K562 (cell line): ENCODE results near the gene BEND4. TPM values are rescaled to one million over a fixed set of nuclear protein-coding genes. Genes with fewer than 3 reads are reported as not detected.

Source experiments
- ATAC-seq: fragments of 200-7000 bp; cut with Tn5 transposase; 3 replicates; pipeline ENCODE4 v1.9.1; 2020; ENCODE audit warnings: moderate library complexity
- BruUV-seq: library from RNA; stranded (reverse); fragments of 400-500 nt; replicated peaks from 2 replicates; lab custom pipeline; 2021; lab: Mats Ljungman, UMichigan
- CTCF ChIA-PET: fragments of 300-600 bp; formaldehyde crosslinking; extraction: SDS; loops from one replicate; lab custom pipeline; 2021; ENCODE audit warnings: low intra/inter-chr PET ratio; lab: Yijun Ruan, JAX
- POLR2A ChIA-PET: fragments of 300-600, 350-650 bp; sonication (Branson Sonifier 250); formaldehyde crosslinking; extraction: SDS; loops from one replicate; lab custom pipeline; 2021; ENCODE audit warnings: antibody characterized with exemption, inconsistent platforms; lab: Yijun Ruan, JAX
- DNase-seq, 4 experiments: peaks; one replicate each; pipeline versions ENCODE4 v3.0.0 to v3.0.0-alpha.2; 2011 to 2018; ENCODE audit warnings: low spot score in 3 of 4, mixed read lengths in 3 of 4; ENCODE audit errors: extremely low read depth in 1 of 4
- FAIRE-seq: peaks from 2 replicates; lab custom pipeline; 2011; peaks lifted over from hg19 to GRCh38; lab: Jason Lieb, UNC
- H2AFZ ChIP-seq: 2 replicates; pipeline ENCODE4 v1.6.0; 2011; ENCODE audit warnings: low read depth, low read length, control low read depth, inconsistent platforms
- H3K27ac ChIP-seq: fragments of 200-600 bp; 3 replicates; pipeline ENCODE4 v1.8.0; 2011; ENCODE audit warnings: low read depth, mild to moderate bottlenecking, control low read depth, inconsistent platforms, low read length, moderate library complexity, mixed read lengths; ENCODE audit errors: extremely low read depth
- H3K27me3 ChIP-seq, 2 experiments: fragments of 300-600 bp in 1 of 2; 2 replicates in 1 of 2; 3 replicates in 1 of 2; pipeline versions ENCODE4 v1.6.0 to v1.8.0; 2011; ENCODE audit warnings: inconsistent platforms in 2 of 2, low read length in 2 of 2, mild to moderate bottlenecking in 1 of 2, mixed read lengths in 1 of 2, moderate library complexity in 1 of 2; ENCODE audit not compliant: control insufficient read depth in 2 of 2, insufficient read depth in 2 of 2
- H3K36me3 ChIP-seq: fragments of 300-600 bp; 3 replicates; pipeline ENCODE4 v1.8.0; 2011; ENCODE audit warnings: mild to moderate bottlenecking, low read length, inconsistent platforms; ENCODE audit not compliant: control insufficient read depth, insufficient read depth
- H3K4me1 ChIP-seq, 2 experiments: fragments of 200-600 bp in 1 of 2; replicated peaks in 1 of 2; 2 replicates in 1 of 2; 3 replicates in 1 of 2; pipeline versions ENCODE4 v1.5.1 to v1.8.0; 2011; ENCODE audit warnings: inconsistent platforms in 2 of 2, low read length in 2 of 2, mild to moderate bottlenecking in 1 of 2, mixed read lengths in 1 of 2, moderate library complexity in 1 of 2; ENCODE audit not compliant: control insufficient read depth in 2 of 2, insufficient read depth in 2 of 2
- H3K4me2 ChIP-seq: 2 replicates; pipeline ENCODE4 v1.6.1; 2011; ENCODE audit warnings: low read length, control low read depth, inconsistent platforms, mixed read lengths; ENCODE audit not compliant: insufficient read depth
- H3K4me3 ChIP-seq: fragments of 200-600 bp; sonication (generic), shearing (Covaris generic); 2 replicates; pipeline ENCODE4 v1.5.1; 2016; ENCODE audit warnings: control low read depth, inconsistent platforms
- H3K79me2 ChIP-seq: fragments of 200-600 bp; 3 replicates; pipeline ENCODE4 v1.8.0; 2011; ENCODE audit warnings: low read length, inconsistent platforms; ENCODE audit not compliant: control insufficient read depth, insufficient read depth
- H3K9ac ChIP-seq, 2 experiments: 2 replicates each; pipeline versions ENCODE4 v1.6.0 to v1.6.1; 2011; ENCODE audit warnings: low read depth in 2 of 2, low read length in 2 of 2, control low read depth in 1 of 2, inconsistent platforms in 1 of 2, mild to moderate bottlenecking in 1 of 2, mixed read lengths in 1 of 2; ENCODE audit not compliant: insufficient read depth in 1 of 2
- H3K9me1 ChIP-seq: one replicate; pipeline ENCODE4 v1.6.0; 2011; ENCODE audit warnings: inconsistent platforms, mild to moderate bottlenecking, low read length, moderate library complexity; ENCODE audit not compliant: control insufficient read depth, insufficient read depth
- H3K9me3 ChIP-seq: replicated peaks from 2 replicates; pipeline ENCODE4 v1.5.1; 2011; ENCODE audit warnings: low read depth, low read length, inconsistent platforms; ENCODE audit not compliant: control insufficient read depth, insufficient read depth
- H4K20me1 ChIP-seq: replicated peaks from 2 replicates; pipeline ENCODE4 v1.6.1; 2011; ENCODE audit warnings: low read length, inconsistent platforms, mixed read lengths; ENCODE audit not compliant: control insufficient read depth, insufficient read depth
- CEBPB ChIP-seq: fragments of 450-650 bp; IDR thresholded peaks from 2 replicates; pipeline ENCODE4 v1.6.1; 2016; ENCODE audit warnings: missing genetic modification characterization, missing compliant biosample characterization
- CEBPG ChIP-seq, 3 experiments: fragments of 200-800 bp in 1 of 3; sonication (Bioruptor generic) in 1 of 3; sonication (generic) in 1 of 3; formaldehyde crosslinking in 1 of 3; IDR thresholded peaks in 2 of 3; conservative IDR thresholded peaks in 1 of 3; 2 replicates each; pipeline versions ENCODE4 v1.6.1 to v1.8.0; 2016 to 2022; ENCODE audit warnings: missing compliant biosample characterization in 2 of 3, missing genetic modification characterization in 2 of 3, mild to moderate bottlenecking in 1 of 3, missing genetic modification reagents in 1 of 3
- FOXJ2 ChIP-seq: fragments of 200-800 bp; sonication (Bioruptor generic); IDR thresholded peaks from 2 replicates; pipeline ENCODE4 v1.6.1; 2016; ENCODE audit warnings: missing genetic modification characterization, missing compliant biosample characterization
- JUND ChIP-seq, 2 experiments: IDR thresholded peaks; 2 replicates in 1 of 2; 3 replicates in 1 of 2; pipeline ENCODE4 v1.6.1; 2011; ENCODE audit warnings: borderline replicate concordance in 2 of 2, low read depth in 2 of 2, low read length in 2 of 2, improper control_type of control experiment in 1 of 2, missing biosample characterization in 1 of 2, missing genetic modification characterization in 1 of 2, missing genetic modification reagents in 1 of 2
- NUFIP1 ChIP-seq: fragments of 450-650 bp; IDR thresholded peaks from 2 replicates; pipeline ENCODE4 v1.6.1; 2018; ENCODE audit not compliant: partially characterized antibody
- PHF21A ChIP-seq: fragments of 450-650 bp; IDR thresholded peaks from 2 replicates; pipeline ENCODE4 v1.6.1; 2017; ENCODE audit warnings: low read depth, borderline replicate concordance
- SMARCC2 ChIP-seq: fragments of 450-650 bp; IDR thresholded peaks from 2 replicates; pipeline ENCODE4 v1.6.1; 2017; ENCODE audit warnings: antibody characterized with exemption, moderate library complexity, mild to moderate bottlenecking, low read depth
- SNIP1 ChIP-seq: fragments of 450-650 bp; IDR thresholded peaks from 2 replicates; pipeline ENCODE4 v1.7.1; 2017; ENCODE audit warnings: low read depth, mild to moderate bottlenecking
- TAF1 ChIP-seq: IDR thresholded peaks from 2 replicates; pipeline ENCODE4 v1.6.1; 2011; ENCODE audit warnings: mild to moderate bottlenecking, low read length, moderate library complexity; ENCODE audit not compliant: insufficient read depth, control insufficient read depth, severe bottlenecking; ENCODE audit errors: extremely low read depth
- ZFX ChIP-seq: sonication (generic); formaldehyde crosslinking; IDR thresholded peaks from 2 replicates; pipeline ENCODE4 v1.8.0; 2022; ENCODE audit warnings: mild to moderate bottlenecking, missing genetic modification reagents, moderate library complexity
- ZNF134 ChIP-seq: fragments of 250-450 bp; sonication (Bioruptor Pico); conservative IDR thresholded peaks from 2 replicates; pipeline ENCODE4 v1.4.0; 2020
- WGBS: fragments of 100-300 bp; shearing (Covaris generic); methylation state at CpG from one replicate; pipeline ENCODE4 v1.1.6; 2016; ENCODE audit warnings: low coverage, mixed read lengths; ENCODE audit not compliant: insufficient coverage; ENCODE audit errors: missing lambda C conversion rate; 5-methylcytosine and 5-hydroxymethylcytosine counted together
- in situ Hi-C: fragments of 300-500 bp; cut with MboI; formaldehyde crosslinking; loops from 4 replicates; pipeline ENCODE4 v1.15.0; 2018; ENCODE audit warnings: inconsistent platforms, mixed read lengths
- intact Hi-C: fragments of 100-400 bp; cut with micrococcal nuclease; formaldehyde crosslinking; loops from 2 replicates; pipeline ENCODE4 v1.14.2; 2022
- polyA plus RNA-seq, 8 experiments: library from polyadenylated mRNA; depleted of rRNA in 4 of 8; stranded (reverse) in 5 of 8; unstranded in 3 of 8; fragments of >200 nt; fragmentation: Nextera tagmentation in 2 of 8; fragmentation: Illumina TruSeq in 1 of 8; extraction: Ambion mirVana in 2 of 8; extraction: Trizol in 1 of 8; gene quantifications; 2 replicates each; pipeline versions ENCODE4 v1.2.1 to v1.2.3, GENCODE V29; 2011 to 2014; ENCODE audit warnings: inconsistent platforms in 1 of 8, missing spikeins in 1 of 8
- total RNA-seq, 7 experiments: library from RNA; depleted of rRNA in 6 of 7; stranded (reverse); fragments of >200 nt in 6 of 7; fragmentation: Illumina TruSeq in 2 of 7; extraction: Trizol in 2 of 7; gene quantifications; 2 replicates each; pipeline versions ENCODE4 v1.2.1 to v1.2.3, GENCODE V29; 2011 to 2021; ENCODE audit warnings: low replicate concordance in 1 of 7
- TF ChIP-seq, protein P1 (sequence below), 2 experiments: fragments of 450-650 bp; conservative IDR thresholded peaks; 2 replicates each; pipeline ENCODE4 v1.6.1; 2017; ENCODE audit warnings: mild to moderate bottlenecking in 2 of 2, moderate library complexity in 2 of 2
- TF ChIP-seq, protein P2 (sequence below): sonication (generic); formaldehyde crosslinking; IDR thresholded peaks from 2 replicates; pipeline ENCODE4 v1.8.1; 2022; ENCODE audit warnings: missing genetic modification reagents

The BEND4 gene
- total and polyA plus RNA-seq, 9 of the 15 experiments (the other 6 are each of a cell fraction or from before 2014, with no cell fraction given), result not detected

DNA sequence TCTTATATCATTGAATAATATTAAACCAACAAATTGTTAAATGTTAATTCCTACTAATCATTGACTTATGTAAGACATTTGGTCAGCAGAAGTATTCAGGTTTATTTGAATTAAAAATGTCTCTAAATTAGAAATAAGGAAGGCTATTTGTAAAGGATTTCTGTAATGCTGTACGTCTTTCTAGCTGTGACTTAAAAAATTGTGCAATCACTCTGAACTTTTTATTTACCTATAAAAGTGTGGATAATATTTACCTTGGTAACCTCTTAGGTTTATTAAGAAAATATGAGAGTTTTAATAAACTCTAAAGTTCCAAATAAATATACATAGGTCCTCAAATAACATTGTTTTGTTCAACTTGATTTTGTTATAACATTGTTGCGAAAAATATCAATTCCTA, 85.2 kb downstream of the BEND4 start:
- BruUV-seq, result no TSS peak
- ATAC-seq, result no peak
- TF ChIP-seq CEBPG (CRISPR knock-in tag; IDR thresholded peaks at IDR 0.05) (no peak), CEBPG (tag; conservative IDR thresholded peaks at IDR 0.05 in 1 of 2, IDR thresholded peaks at IDR 0.05 in 1 of 2) (peak in 1 of 2 experiments; percentile 65; a peak in 1 of 4 replicates), JUND (IDR thresholded peaks at IDR 0.05; ENCODE audit: borderline replicate concordance, low read depth, low read length) (no peak), JUND (tag; IDR thresholded peaks at IDR 0.05; ENCODE audit: borderline replicate concordance, low read depth, low read length) (no peak), CEBPB (0 out of 2 replicates have a peak, but pooled peaks have one; percentile 39)
- TF ChIP-seq, all 486 proteins: peak for 2
- no peaks in the 10 kb centered on the region for H3K27me3 ChIP-seq
- ChIA-PET CTCF (no interaction called here), POLR2A (no interaction called here)
- peaks cover 42% of the 10 kb centered on the region; the same call in 2 of the 3 replicates for H3K36me3 ChIP-seq
- no peaks in the 10 kb centered on the region for H3K9me3 ChIP-seq
- FAIRE-seq, result no peak
- H3K4me1 ChIP-seq, result no peaks in the 10 kb centered on the region
- no peak overlapping the region for H3K4me3 ChIP-seq
- no peaks in the 10 kb centered on the region for H3K79me2 ChIP-seq
- 50% methylated on average over 2 of the region's 2 CpGs for WGBS
- DNase-seq, result no peak
- no peak overlapping the region for H3K4me2 ChIP-seq
- no peak overlapping the region for H3K9ac ChIP-seq
- no peaks in the 10 kb centered on the region for H3K9me1 ChIP-seq
- intact Hi-C loops, result no loop called here
- no peak overlapping the region for H3K27ac ChIP-seq
- H4K20me1 ChIP-seq, result no peaks in the 10 kb centered on the region
- in situ Hi-C loops, result no loop called here
- no peak overlapping the region for H2AFZ ChIP-seq

DNA sequence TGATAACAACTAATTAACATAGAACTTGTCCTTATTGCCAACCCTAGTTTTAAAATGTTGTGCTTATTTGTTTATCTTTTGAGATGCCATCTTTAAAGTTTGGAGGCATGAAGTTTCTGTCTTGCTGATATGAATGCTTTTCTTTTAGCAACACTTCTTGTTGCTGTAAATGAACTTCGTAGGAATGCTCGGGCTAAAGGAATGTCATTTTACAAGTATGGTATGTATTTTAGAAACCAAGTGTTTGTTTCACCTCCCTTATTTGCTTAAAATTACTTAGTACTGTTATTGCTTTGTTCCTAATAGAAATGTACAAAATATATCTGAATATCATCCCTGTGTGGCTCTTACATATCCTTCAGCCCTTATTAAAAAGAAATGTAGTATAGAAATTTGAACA, 86.1 kb downstream of the BEND4 start:
- ATAC-seq, result no peak
- Histone ChIP-seq H3K27me3 (no peaks in the 10 kb centered on the region), H3K9ac (no peak overlapping the region), H3K4me1 (no peaks in the 10 kb centered on the region), H3K27ac (no peak overlapping the region), H3K4me2 (no peak overlapping the region), H3K79me2 (no peaks in the 10 kb centered on the region), H3K9me1 (no peaks in the 10 kb centered on the region), H3K36me3 (peaks cover 42% of the 10 kb centered on the region; the same call in 2 of the 3 replicates), H2AFZ (no peak overlapping the region), H3K9me3 (no peaks in the 10 kb centered on the region), H4K20me1 (no peaks in the 10 kb centered on the region), H3K4me3 (no peak overlapping the region)
- 89% methylated on average over 2 of the region's 2 CpGs for WGBS
- CTCF ChIA-PET, result no interaction called here
- DNase-seq, result no peak
- in situ Hi-C loops, result no loop called here
- BruUV-seq, result no TSS peak
- POLR2A ChIA-PET, result no interaction called here
- intact Hi-C loops, result no loop called here
- FAIRE-seq, result no peak
- TF ChIP-seq, protein P1, sequence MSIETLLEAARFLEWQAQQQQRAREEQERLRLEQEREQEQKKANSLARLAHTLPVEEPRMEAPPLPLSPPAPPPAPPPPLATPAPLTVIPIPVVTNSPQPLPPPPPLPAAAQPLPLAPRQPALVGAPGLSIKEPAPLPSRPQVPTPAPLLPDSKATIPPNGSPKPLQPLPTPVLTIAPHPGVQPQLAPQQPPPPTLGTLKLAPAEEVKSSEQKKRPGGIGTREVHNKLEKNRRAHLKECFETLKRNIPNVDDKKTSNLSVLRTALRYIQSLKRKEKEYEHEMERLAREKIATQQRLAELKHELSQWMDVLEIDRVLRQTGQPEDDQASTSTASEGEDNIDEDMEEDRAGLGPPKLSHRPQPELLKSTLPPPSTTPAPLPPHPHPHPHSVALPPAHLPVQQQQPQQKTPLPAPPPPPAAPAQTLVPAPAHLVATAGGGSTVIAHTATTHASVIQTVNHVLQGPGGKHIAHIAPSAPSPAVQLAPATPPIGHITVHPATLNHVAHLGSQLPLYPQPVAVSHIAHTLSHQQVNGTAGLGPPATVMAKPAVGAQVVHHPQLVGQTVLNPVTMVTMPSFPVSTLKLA (conservative IDR thresholded peaks at IDR 0.05), result no peak
- TF ChIP-seq SMARCC2 (no peak), TAF1 (no peak), ZNF134 (CRISPR knock-in tag) (no peak), NUFIP1 (no peak), FOXJ2 (tag) (no peak), PHF21A (no peak), SNIP1 (no peak), ZFX (no peak)
- TF ChIP-seq, protein P2, sequence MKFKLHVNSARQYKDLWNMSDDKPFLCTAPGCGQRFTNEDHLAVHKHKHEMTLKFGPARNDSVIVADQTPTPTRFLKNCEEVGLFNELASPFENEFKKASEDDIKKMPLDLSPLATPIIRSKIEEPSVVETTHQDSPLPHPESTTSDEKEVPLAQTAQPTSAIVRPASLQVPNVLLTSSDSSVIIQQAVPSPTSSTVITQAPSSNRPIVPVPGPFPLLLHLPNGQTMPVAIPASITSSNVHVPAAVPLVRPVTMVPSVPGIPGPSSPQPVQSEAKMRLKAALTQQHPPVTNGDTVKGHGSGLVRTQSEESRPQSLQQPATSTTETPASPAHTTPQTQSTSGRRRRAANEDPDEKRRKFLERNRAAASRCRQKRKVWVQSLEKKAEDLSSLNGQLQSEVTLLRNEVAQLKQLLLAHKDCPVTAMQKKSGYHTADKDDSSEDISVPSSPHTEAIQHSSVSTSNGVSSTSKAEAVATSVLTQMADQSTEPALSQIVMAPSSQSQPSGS (CRISPR knock-in tag), result no peak
